Measurements from ENCODE around the gene RAB11FIP4. TPM values are rescaled to one million over a fixed set of nuclear protein-coding genes. Genes with fewer than 3 reads are reported as not detected.

The RAB11FIP4 gene
- total RNA-seq, 2 experiments from 2014 or later: 38.6 to 41.1 TPM

DNA sequence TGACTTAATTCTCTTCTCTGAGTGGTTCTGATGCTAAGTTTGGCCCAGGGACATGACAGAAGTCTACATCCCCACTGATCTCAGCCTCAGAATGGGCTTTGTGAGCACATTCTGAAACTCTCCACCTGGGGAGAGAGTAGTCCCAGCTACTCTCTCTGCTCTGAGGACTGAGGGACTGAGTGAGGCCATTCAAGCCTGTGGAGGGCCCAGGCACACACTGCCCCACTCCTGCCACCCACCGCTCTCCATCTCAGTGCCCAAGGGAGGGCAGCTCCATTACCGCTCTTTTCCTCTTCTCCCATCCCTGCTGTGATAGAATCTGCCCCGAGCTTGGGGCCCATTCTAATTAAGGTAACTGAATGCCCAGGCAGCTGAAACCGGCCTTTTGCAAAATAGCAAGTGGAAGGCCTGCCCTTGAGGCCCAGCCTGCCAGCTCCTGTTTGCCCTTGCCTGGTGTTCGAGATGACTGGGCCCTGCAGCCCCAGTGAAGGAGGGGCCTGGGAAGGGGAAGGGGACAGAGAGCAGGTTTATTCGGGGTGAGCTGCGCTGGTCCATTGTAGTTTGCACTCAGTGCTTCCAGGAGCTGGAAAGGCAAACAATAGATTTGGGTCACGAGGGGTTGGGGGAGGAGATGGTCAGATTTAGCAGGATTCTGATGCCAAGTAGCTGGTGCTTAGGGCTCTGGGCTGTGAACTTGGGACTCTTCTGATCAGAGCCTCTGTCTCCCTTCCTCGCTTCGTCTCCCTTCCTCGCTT, 76.2 kb downstream of the RAB11FIP4 start:
- Mint-ChIP-seq H3K27ac (peak overlapping the region; percentile 32), H3K27me3 (no peaks in the 10 kb centered on the region), H3K36me3 (ENCODE audit: low read depth) (no peaks in the 10 kb centered on the region), H3K9me3 (no peaks in the 10 kb centered on the region), H3K4me1 (peaks cover 18% of the 10 kb centered on the region), H3K4me3 (no peak overlapping the region)
- DNase-seq: no peak
- ChIA-PET POLR2A (interaction anchor here (1.7 kb wide), 1 partner anchor 20 kb away, joined by 3 read pairs; no protein-coding TSS in a partner anchor), CTCF (no interaction called here)

DNA sequence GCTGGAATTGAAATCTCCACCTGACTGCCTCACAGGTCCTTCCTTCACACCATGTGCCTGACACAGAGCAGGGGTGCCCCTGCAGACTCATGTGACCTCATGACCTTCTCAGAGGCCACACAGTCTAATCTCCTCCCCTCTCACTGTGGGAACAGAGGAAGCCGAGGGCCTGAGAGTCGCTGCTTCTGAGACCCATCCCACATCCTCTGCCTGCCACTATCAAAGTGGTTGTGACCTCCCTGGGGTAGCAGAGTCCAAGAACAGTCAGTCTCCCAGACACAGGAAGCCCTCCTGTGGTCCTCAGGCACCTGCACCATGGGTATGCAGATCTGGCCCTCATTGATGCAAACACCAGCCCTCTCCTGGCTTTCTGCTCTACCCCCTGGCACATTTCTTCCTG, 78.5 kb downstream of the RAB11FIP4 start:
- Mint-ChIP-seq H3K36me3 (ENCODE audit: low read depth) (no peaks in the 10 kb centered on the region), H3K9me3 (no peaks in the 10 kb centered on the region), H3K4me1 (peaks cover 18% of the 10 kb centered on the region), H3K4me3 (no peak overlapping the region), H3K27me3 (peaks cover 8% of the 10 kb centered on the region), H3K27ac (no peak overlapping the region)
- no peak for DNase-seq
- POLR2A ChIA-PET: interaction anchor here (1.0 to 1.3 kb wide), 2 partner anchors 18 to 24 kb away, joined by 3 read pairs; no protein-coding TSS in a partner anchor
- CTCF ChIA-PET: no interaction called here

DNA sequence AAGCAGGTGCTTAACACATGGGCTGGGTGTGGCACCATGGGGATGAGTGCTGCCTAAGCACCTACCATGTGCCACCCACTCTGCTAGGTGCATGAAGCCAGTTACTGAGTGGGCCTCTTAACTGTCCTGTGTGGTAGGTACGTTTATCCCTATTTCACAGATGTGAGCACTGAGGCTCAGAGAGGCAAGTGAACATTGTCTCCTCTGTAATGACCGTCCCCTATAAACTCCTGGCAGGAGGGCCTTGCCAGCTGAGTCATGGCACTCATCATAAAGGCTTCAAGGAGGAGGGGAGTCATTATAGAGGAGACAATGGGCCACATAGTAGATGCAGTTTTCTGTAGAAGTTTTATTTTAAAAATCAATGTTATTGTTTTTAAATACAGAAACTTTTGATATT, 79.1 kb downstream of the RAB11FIP4 start:
- Mint-ChIP-seq H3K9me3 (no peaks in the 10 kb centered on the region), H3K27me3 (peaks cover 13% of the 10 kb centered on the region), H3K27ac (no peak overlapping the region), H3K4me3 (no peak overlapping the region), H3K36me3 (ENCODE audit: low read depth) (no peaks in the 10 kb centered on the region), H3K4me1 (peaks cover 18% of the 10 kb centered on the region)
- DNase-seq: no peak
- CTCF ChIA-PET: no interaction called here
- POLR2A ChIA-PET: no interaction called here

- peaks cover 15% of the 10 kb centered on the region for H3K4me1 Mint-ChIP-seq
- no peak for DNase-seq
- POLR2A ChIA-PET: no interaction called here
- CTCF ChIA-PET: no interaction called here
- H3K4me3 Mint-ChIP-seq: no peak overlapping the region
- H3K36me3 Mint-ChIP-seq (ENCODE audit: low read depth): no peaks in the 10 kb centered on the region
- H3K9me3 Mint-ChIP-seq: no peaks in the 10 kb centered on the region
- H3K27me3 Mint-ChIP-seq: peaks cover 13% of the 10 kb centered on the region
- no peak overlapping the region for H3K27ac Mint-ChIP-seq
Observed at GRCh38 chr17:31472137-31472536, 80.7 kb downstream of the RAB11FIP4 start.

DNA sequence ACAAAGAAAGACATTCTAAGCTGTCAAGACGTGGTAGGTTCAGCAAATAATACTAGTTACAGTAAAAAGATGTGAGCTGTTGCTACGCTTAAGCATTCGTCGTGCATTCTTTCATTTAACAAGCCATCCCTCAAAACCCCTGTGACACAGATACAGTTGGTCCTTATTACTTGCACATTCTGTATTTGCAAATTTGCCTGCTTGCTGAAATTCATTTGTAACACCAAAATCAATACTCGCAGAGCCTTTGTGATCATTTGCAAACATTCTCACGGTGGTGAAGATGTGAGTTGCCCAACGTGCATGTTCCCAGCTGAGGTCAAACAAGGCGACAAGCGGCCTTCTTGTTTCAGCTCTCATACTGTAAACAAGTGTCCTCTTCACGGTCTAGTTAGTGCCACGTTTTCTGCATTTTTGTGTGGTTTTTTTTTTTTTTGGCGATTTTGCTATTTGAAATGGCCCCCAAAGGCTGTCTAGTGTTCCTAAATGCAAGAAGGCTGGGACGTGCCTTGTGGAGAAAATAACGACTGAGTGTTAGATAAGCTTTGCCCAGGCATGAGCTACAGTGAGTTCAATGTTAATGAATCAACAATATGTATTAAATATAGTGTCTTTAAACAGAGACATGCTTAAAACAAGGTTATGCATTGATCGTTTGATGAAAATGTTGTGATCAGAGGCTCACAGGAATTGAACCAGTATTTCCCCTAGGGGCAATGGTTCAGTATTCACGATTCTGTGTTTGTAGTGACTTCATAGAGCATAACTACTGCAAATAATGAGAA, 84.1 kb downstream of the RAB11FIP4 start:
- Mint-ChIP-seq H3K4me1 (no peaks in the 10 kb centered on the region), H3K9me3 (no peaks in the 10 kb centered on the region), H3K27me3 (peaks cover 13% of the 10 kb centered on the region), H3K27ac (no peak overlapping the region), H3K36me3 (ENCODE audit: low read depth) (no peaks in the 10 kb centered on the region), H3K4me3 (no peak overlapping the region)
- ChIA-PET POLR2A (no interaction called here), CTCF (interaction anchor here (0.7 to 1.8 kb wide), 2 partner anchors 19 to 47 kb away, joined by 3 to 4 read pairs; no protein-coding TSS in a partner anchor)
- no peak for DNase-seq

GRCh38 chr17:31476525-31477416, 85.3 kb downstream of the RAB11FIP4 start:
- H3K36me3 Mint-ChIP-seq (ENCODE audit: low read depth): no peaks in the 10 kb centered on the region
- no peaks in the 10 kb centered on the region for H3K9me3 Mint-ChIP-seq
- H3K27me3 Mint-ChIP-seq: peaks cover 16% of the 10 kb centered on the region
- CTCF ChIA-PET: interaction anchor here (1.0 to 1.8 kb wide), 2 partner anchors 18 to 32 kb away, joined by 3 to 4 read pairs; no protein-coding TSS in a partner anchor
- no peak overlapping the region for H3K4me3 Mint-ChIP-seq
- H3K27ac Mint-ChIP-seq: no peak overlapping the region
- POLR2A ChIA-PET: no interaction called here
- H3K4me1 Mint-ChIP-seq: peaks cover 2% of the 10 kb centered on the region
- DNase-seq: no peak

DNA sequence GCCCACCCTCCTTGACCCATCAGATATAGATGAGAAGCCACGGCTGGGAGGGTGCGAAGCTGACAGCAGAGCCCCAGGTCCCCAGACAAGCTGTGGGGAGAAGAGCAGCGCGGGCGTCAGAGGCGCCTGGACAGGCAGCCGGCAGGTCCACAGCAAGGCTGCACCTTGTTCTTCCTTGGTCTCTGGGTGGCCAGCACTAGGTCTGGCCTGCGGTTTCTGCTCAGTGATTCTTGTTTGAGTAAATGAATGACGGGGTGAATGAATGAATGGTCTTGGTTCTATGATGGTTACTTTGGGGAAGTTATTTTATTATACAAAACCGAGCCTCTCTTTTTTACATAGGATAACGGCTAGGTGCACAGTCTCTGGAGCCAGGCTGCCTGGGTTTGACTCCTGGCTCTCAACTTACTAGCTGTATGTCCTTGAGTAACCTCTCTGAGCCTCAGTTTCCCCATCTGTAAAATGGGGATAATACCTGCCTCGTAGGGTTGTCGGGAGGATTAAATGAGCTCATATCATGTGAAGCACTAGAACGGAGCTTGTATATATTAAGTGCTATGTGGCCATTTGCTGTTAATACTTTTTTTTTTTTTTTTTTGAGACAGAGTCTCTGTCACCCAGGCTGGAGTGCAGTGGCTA, 86.1 kb downstream of the RAB11FIP4 start:
- no peak for DNase-seq

GRCh38 chr17:31479062-31479408, 87.6 kb downstream of the RAB11FIP4 start:
- DNase-seq: no peak
- ChIA-PET POLR2A (interaction anchor here (1.1 to 1.3 kb wide), 2 partner anchors 9 to 30 kb away, joined by 3 to 5 read pairs; no protein-coding TSS in a partner anchor), CTCF (interaction anchor here (0.6 kb wide), 1 partner anchor 202 kb away, joined by 3 read pairs; no protein-coding TSS in a partner anchor)
- H3K27ac Mint-ChIP-seq: no peak overlapping the region
- peaks cover 11% of the 10 kb centered on the region for H3K27me3 Mint-ChIP-seq
- H3K9me3 Mint-ChIP-seq: no peaks in the 10 kb centered on the region
- H3K36me3 Mint-ChIP-seq (ENCODE audit: low read depth): no peaks in the 10 kb centered on the region
- no peak overlapping the region for H3K4me3 Mint-ChIP-seq
- peaks cover 2% of the 10 kb centered on the region for H3K4me1 Mint-ChIP-seq

More for the DNA sequence above, 86.1 kb downstream of the RAB11FIP4 start:
- Mint-ChIP-seq H3K4me1 (peaks cover 2% of the 10 kb centered on the region), H3K4me3 (no peak overlapping the region), H3K9me3 (no peaks in the 10 kb centered on the region), H3K27me3 (peaks cover 16% of the 10 kb centered on the region), H3K36me3 (ENCODE audit: low read depth) (no peaks in the 10 kb centered on the region), H3K27ac (no peak overlapping the region)
- ChIA-PET POLR2A (interaction anchor here (0.7 kb wide), 1 partner anchor 43 kb away, joined by 3 read pairs; no protein-coding TSS in a partner anchor), CTCF (interaction anchor here (0.7 kb wide), 1 partner anchor 10 kb away, joined by 4 read pairs; no protein-coding TSS in a partner anchor)

DNA sequence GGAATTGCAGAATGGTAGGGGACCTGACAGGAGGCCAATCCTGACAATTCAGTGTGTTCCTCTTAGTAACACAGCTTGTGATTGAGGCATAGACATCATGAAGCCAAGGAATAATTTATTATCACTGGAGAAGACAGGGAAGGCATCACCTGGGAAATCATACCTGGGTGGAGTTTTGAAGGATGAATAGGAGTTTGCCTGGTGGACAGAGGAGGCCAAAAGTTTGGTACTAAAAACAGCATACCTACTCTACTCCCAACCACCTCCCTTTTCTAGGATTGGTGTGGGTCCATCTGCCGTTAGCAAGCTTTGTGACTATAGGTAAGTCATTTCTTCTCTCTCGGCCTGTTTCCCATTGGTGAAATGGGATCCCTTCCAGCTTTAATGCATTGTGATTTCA, 88.0 kb downstream of the RAB11FIP4 start:
- Mint-ChIP-seq H3K36me3 (ENCODE audit: low read depth) (no peaks in the 10 kb centered on the region), H3K4me1 (peaks cover 2% of the 10 kb centered on the region), H3K4me3 (no peak overlapping the region), H3K27me3 (peaks cover 13% of the 10 kb centered on the region), H3K9me3 (no peaks in the 10 kb centered on the region), H3K27ac (no peak overlapping the region)
- POLR2A ChIA-PET: interaction anchor here (1.1 kb wide), 1 partner anchor 30 kb away, joined by 3 read pairs; no protein-coding TSS in a partner anchor
- CTCF ChIA-PET: no interaction called here
- no peak for DNase-seq

DNA sequence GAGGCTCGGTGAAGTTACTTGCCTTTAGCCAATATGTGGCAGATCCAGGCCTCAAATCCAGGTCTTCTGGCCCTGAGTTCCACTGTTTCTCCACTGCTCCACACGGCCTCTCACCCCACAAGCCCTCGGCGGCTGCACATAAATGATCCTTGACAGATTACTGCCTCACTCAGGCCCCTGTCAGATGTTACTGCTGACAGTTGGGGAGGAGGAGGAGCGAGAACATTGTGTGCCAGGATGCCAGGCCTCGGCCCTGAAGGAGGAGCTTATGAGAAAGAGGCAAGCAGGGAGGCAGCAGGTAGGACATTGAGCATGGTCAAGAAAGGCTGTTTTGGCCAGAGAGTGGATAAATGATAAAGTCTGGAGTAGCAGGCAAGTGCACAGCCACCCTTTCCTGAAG, 88.6 kb downstream of the RAB11FIP4 start:
- ChIA-PET POLR2A (interaction anchor here (1.1 kb wide), 1 partner anchor 29 kb away, joined by 3 read pairs; no protein-coding TSS in a partner anchor), CTCF (no interaction called here)
- DNase-seq: no peak
- no peaks in the 10 kb centered on the region for H3K36me3 Mint-ChIP-seq (ENCODE audit: low read depth)
- no peak overlapping the region for H3K27ac Mint-ChIP-seq
- no peak overlapping the region for H3K4me3 Mint-ChIP-seq
- H3K9me3 Mint-ChIP-seq: no peaks in the 10 kb centered on the region
- peaks cover 10% of the 10 kb centered on the region for H3K27me3 Mint-ChIP-seq
- peaks cover 2% of the 10 kb centered on the region for H3K4me1 Mint-ChIP-seq

DNA sequence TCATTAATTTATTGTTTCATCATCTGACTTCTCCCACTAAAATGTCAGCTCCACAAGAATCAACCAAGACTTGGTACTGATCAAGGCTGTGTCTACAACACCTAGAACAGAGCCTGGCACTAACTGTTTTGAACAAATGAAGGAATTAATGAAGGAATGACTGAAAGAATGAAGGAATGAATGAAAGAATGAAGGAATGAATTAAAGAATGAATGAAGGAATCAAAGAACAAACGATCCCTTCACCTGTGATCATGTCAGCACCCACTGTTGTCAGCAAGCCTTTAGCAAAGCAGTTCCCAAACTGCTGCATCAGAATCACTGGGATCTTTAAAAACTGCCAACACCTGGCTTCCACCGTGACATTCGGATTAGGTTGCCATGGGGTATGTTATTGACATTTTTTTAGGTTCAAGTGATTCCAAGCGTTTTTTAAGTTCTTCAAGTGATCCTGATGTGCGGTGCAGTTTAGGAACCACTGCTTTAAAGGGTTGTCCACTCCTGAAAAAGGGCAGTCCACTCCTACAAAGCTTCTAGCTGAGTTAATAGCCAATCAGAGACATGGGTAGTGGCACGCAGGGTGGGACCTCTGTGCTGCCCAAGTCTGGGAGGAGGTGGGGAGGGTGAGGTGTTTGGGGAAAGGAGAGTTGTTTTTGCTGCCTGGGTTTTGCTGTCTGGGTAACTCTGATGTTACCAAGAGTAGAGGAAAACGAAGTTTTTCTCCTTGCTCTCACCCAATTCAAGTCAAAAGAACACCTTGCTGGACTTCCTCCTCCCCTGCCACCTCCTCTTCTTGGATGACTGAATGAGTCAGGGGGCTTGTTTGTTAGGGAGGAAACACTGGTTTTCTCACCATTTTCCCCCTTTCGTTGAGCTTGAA, 89.7 kb downstream of the RAB11FIP4 start:
- H3K27ac Mint-ChIP-seq: no peak overlapping the region

More for the DNA sequence above, 89.7 kb downstream of the RAB11FIP4 start:
- CTCF ChIA-PET: no interaction called here
- DNase-seq: no peak
- Mint-ChIP-seq H3K4me3 (no peak overlapping the region), H3K9me3 (no peaks in the 10 kb centered on the region), H3K36me3 (ENCODE audit: low read depth) (no peaks in the 10 kb centered on the region), H3K4me1 (peaks cover 2% of the 10 kb centered on the region), H3K27me3 (peaks cover 6% of the 10 kb centered on the region)
- POLR2A ChIA-PET: interaction anchor here (3.6 kb wide), 1 partner anchor 13 kb away, joined by 17 read pairs; no protein-coding TSS in a partner anchor
